Measurements from ENCODE around the gene CETP.
"Not testable (repeated sequence)": the region's sequence is repeated elsewhere in the genome, so short reads cannot be mapped to it uniquely, and the experiment has no call there.

CETP gene

DNA sequence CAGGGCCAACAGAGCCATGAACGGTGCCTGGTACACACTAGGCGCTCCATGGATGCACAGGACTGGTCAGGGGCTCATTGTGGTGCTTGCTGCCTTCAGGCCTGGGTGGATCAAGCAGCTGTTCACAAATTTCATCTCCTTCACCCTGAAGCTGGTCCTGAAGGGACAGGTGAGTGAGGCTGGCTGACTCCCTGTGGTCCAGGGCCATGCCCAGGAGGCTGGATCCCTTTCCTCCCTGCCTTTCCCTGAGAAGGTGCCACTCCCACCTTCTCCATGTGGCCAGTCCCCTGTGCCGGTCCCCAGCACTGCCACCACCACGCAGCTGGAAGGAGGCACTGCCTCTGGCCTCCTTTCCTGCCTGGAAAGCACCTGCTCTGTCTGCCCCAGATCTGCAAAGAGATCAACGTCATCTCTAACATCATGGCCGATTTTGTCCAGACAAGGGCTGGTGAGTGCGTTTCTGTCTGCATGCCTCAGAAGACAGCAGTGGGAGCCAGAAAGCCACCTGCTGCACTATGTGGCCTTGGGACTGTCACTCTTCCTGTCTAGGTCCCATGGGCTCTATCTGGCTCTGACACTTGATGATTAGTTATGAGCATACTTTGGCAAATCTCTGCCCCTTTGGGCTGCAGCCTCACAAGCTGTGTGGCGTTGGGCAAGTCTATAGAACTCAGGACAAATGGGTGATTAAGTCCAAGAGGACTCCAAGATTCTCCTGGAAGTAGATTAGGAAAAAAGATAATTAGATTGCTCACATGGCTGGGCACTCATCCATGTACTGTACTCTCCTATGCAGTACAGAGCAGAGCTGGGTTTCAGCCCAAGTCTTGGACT is 9.4 kb downstream of the CETP start:
- Histone ChIP-seq H3K9ac (no peak overlapping the region), H3K27ac (no peak overlapping the region), H3K79me2 (ENCODE audit: insufficient read depth, low read depth) (no peaks in the 10 kb centered on the region), H3K36me3 (ENCODE audit: insufficient read depth) (no peaks in the 10 kb centered on the region), H3K27me3 (ENCODE audit: insufficient read depth, low read depth) (no peaks in the 10 kb centered on the region), H3K4me2 (no peak overlapping the region), H3K4me1 (ENCODE audit: low read depth, poor library complexity, severe bottlenecking) (no peaks in the 10 kb centered on the region), H2AFZ (ENCODE audit: low read depth) (no peak overlapping the region), H3K4me3 (IDR thresholded peaks at IDR 0.05; ENCODE audit: insufficient read depth, low read depth, low read length) (no peak overlapping the region), H4K20me1 (ENCODE audit: insufficient read depth) (no peaks in the 10 kb centered on the region)
- TF ChIP-seq, protein P1, sequence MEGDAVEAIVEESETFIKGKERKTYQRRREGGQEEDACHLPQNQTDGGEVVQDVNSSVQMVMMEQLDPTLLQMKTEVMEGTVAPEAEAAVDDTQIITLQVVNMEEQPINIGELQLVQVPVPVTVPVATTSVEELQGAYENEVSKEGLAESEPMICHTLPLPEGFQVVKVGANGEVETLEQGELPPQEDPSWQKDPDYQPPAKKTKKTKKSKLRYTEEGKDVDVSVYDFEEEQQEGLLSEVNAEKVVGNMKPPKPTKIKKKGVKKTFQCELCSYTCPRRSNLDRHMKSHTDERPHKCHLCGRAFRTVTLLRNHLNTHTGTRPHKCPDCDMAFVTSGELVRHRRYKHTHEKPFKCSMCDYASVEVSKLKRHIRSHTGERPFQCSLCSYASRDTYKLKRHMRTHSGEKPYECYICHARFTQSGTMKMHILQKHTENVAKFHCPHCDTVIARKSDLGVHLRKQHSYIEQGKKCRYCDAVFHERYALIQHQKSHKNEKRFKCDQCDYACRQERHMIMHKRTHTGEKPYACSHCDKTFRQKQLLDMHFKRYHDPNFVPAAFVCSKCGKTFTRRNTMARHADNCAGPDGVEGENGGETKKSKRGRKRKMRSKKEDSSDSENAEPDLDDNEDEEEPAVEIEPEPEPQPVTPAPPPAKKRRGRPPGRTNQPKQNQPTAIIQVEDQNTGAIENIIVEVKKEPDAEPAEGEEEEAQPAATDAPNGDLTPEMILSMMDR (conservative IDR thresholded peaks at IDR 0.05; ENCODE audit: low read depth, low read length), result no peak

DNA sequence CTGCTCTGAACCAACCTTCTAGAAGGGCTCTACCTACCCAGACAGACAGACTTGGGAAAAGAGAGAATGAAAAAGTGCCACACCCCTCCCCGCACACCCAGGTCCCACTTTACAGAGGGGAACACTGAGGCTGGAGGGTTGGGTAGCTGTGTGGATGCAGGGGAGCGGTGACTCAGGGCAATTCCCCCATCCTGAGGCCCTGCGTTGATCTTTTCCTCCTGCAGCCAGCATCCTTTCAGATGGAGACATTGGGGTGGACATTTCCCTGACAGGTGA is 10.0 kb downstream of the CETP start:
- no peaks in the 10 kb centered on the region for H3K79me2 ChIP-seq (ENCODE audit: insufficient read depth, low read depth)
- H4K20me1 ChIP-seq (ENCODE audit: insufficient read depth), result no peaks in the 10 kb centered on the region
- no peak overlapping the region for H3K27ac ChIP-seq
- no peaks in the 10 kb centered on the region for H3K36me3 ChIP-seq (ENCODE audit: insufficient read depth)
- no peak overlapping the region for H2AFZ ChIP-seq (ENCODE audit: low read depth)
- no peak overlapping the region for H3K9ac ChIP-seq
- no peak overlapping the region for H3K4me2 ChIP-seq
- no peak overlapping the region for H3K4me3 ChIP-seq (IDR thresholded peaks at IDR 0.05; ENCODE audit: insufficient read depth, low read depth, low read length)
- H3K27me3 ChIP-seq (ENCODE audit: insufficient read depth, low read depth), result no peaks in the 10 kb centered on the region
- no peaks in the 10 kb centered on the region for H3K4me1 ChIP-seq (ENCODE audit: low read depth, poor library complexity, severe bottlenecking)
- TF ChIP-seq, protein P1 (conservative IDR thresholded peaks at IDR 0.05; ENCODE audit: low read depth, low read length), result no peak

DNA sequence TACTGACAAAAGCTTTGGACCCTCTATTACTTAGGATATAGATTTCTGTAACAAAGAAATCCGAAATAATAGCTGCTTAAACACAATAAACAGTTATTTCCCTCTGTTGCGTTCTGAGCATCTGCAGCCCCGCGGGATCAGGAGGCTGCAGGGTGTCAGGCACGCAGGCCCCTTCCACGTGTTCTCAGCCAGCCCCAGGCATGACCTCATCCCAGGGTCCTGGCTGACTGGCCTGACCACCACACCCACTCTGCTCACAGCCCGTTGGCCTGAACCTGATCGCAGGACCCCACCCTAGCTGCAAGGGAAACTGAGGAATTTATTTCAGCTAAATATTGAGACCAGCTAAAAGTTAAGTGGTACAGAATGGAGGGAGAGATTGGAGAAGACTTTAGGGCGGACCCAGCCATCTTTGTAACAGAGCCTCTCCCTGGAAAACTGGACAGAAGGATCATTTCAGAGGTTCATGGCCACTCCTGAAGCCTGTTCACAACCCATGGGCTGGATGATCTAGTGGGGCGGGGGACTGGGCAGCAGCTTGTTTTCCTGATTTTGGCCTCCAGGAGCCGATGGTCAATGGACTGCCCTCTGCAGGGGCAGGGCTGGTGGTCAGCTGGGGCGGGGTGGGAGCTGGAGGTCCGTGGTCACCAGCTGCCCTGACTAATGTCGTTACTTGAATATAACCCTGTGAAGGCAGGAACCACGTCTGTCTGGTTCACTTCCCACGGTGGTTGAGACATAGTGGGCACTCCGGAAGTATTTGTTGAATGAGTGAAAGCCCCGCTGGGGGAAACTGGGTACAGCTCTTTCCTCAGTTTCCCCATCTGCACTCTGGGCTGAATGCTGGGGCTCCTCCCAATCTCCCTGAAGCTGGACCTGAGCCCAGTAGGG is 10.9 kb downstream of the CETP start:
- Histone ChIP-seq H2AFZ (ENCODE audit: low read depth) (no peak overlapping the region), H3K4me1 (ENCODE audit: low read depth, poor library complexity, severe bottlenecking) (no peaks in the 10 kb centered on the region), H3K9ac (no peak overlapping the region)

DNA sequence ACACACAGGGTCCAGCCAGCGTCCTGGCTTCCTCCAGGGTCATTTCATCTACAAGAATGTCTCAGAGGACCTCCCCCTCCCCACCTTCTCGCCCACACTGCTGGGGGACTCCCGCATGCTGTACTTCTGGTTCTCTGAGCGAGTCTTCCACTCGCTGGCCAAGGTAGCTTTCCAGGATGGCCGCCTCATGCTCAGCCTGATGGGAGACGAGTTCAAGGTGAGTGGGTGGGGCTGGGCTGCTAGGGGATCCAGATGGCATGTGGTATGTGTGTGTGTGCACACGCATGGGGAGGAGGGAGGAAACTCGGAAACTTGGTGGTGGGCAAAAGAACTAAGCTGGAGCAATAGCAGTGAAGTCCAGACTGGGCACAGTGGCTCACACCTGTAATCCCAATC is 11.5 kb downstream of the CETP start:
- H3K27me3 ChIP-seq (ENCODE audit: insufficient read depth, low read depth), result no peaks in the 10 kb centered on the region
- no peaks in the 10 kb centered on the region for H3K4me1 ChIP-seq (ENCODE audit: low read depth, poor library complexity, severe bottlenecking)
- H3K79me2 ChIP-seq (ENCODE audit: insufficient read depth, low read depth), result no peaks in the 10 kb centered on the region
- TF ChIP-seq, protein P1 (conservative IDR thresholded peaks at IDR 0.05; ENCODE audit: low read depth, low read length), result no peak
- H2AFZ ChIP-seq (ENCODE audit: low read depth), result no peak overlapping the region
- H3K27ac ChIP-seq, result no peak overlapping the region
- no peaks in the 10 kb centered on the region for H3K36me3 ChIP-seq (ENCODE audit: insufficient read depth)
- H3K4me3 ChIP-seq (IDR thresholded peaks at IDR 0.05; ENCODE audit: insufficient read depth, low read depth, low read length), result no peak overlapping the region
- no peaks in the 10 kb centered on the region for H4K20me1 ChIP-seq (ENCODE audit: insufficient read depth)
- no peak overlapping the region for H3K9ac ChIP-seq
- no peak overlapping the region for H3K4me2 ChIP-seq

More for the DNA sequence above, 10.9 kb downstream of the CETP start:
- H3K27me3 ChIP-seq (ENCODE audit: insufficient read depth, low read depth), result no peaks in the 10 kb centered on the region
- no peaks in the 10 kb centered on the region for H3K79me2 ChIP-seq (ENCODE audit: insufficient read depth, low read depth)
- no peaks in the 10 kb centered on the region for H4K20me1 ChIP-seq (ENCODE audit: insufficient read depth)
- no peak overlapping the region for H3K4me2 ChIP-seq
- H3K27ac ChIP-seq, result no peak overlapping the region
- H3K36me3 ChIP-seq (ENCODE audit: insufficient read depth), result no peaks in the 10 kb centered on the region
- no peak overlapping the region for H3K4me3 ChIP-seq (IDR thresholded peaks at IDR 0.05; ENCODE audit: insufficient read depth, low read depth, low read length)
- TF ChIP-seq, protein P1 (conservative IDR thresholded peaks at IDR 0.05; ENCODE audit: low read depth, low read length), result no peak

DNA sequence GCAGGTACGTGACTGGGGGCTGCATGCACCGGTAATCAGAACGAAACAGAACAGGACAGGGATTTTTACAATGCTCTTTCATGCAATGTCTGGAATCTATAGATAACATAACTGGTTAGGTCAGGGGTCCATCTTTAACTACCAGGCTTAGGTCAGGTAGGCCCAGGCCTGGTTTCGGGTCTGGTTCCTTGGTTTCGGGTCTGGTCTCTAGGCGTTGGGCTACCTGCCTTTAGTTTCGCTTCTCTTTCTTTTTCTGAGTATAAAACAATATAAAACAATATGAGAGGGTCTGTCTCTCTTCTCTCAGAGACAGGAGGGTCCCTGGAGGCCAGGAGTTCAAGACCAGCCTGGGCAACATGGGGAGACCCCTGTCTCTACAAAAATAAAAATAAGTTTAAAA is 12.1 kb downstream of the CETP start:
- not testable (repeated sequence) for H4K20me1 ChIP-seq (ENCODE audit: insufficient read depth); H3K4me1 ChIP-seq (ENCODE audit: low read depth, poor library complexity, severe bottlenecking); H3K36me3 ChIP-seq (ENCODE audit: insufficient read depth); H3K27me3 ChIP-seq (ENCODE audit: insufficient read depth, low read depth); H3K27ac ChIP-seq; H3K9ac ChIP-seq; H2AFZ ChIP-seq (ENCODE audit: low read depth); H3K4me3 ChIP-seq (IDR thresholded peaks at IDR 0.05; ENCODE audit: insufficient read depth, low read depth, low read length); H3K79me2 ChIP-seq (ENCODE audit: insufficient read depth, low read depth); H3K4me2 ChIP-seq
